ENCODE data around the gene ZNF44.

The ZNF44 gene

DNA sequence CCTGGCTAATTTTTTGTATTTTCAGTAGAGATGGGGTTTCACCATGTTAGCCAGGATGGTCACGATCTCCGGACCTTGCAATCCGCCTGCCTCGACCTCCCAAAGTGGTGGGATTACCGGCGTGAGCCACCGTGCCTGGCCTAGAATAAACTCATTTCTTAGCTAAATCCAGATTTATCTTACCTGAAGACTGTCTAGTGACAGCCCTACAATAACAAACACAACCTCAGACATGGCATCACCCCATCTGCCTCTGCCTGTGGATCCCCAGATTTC, 5.0 kb downstream of the ZNF44 start:
- TF ChIP-seq FOXP2 (optimal IDR thresholded peaks at IDR 0.05; ENCODE audit: borderline replicate concordance, extremely low read depth, extremely low read length, insufficient read depth), result no peak
- TF ChIP-seq SIN3A (IDR thresholded peaks at IDR 0.05; ENCODE audit: borderline replicate concordance, insufficient read depth, low read length), result no peak
- TF ChIP-seq, protein P1, sequence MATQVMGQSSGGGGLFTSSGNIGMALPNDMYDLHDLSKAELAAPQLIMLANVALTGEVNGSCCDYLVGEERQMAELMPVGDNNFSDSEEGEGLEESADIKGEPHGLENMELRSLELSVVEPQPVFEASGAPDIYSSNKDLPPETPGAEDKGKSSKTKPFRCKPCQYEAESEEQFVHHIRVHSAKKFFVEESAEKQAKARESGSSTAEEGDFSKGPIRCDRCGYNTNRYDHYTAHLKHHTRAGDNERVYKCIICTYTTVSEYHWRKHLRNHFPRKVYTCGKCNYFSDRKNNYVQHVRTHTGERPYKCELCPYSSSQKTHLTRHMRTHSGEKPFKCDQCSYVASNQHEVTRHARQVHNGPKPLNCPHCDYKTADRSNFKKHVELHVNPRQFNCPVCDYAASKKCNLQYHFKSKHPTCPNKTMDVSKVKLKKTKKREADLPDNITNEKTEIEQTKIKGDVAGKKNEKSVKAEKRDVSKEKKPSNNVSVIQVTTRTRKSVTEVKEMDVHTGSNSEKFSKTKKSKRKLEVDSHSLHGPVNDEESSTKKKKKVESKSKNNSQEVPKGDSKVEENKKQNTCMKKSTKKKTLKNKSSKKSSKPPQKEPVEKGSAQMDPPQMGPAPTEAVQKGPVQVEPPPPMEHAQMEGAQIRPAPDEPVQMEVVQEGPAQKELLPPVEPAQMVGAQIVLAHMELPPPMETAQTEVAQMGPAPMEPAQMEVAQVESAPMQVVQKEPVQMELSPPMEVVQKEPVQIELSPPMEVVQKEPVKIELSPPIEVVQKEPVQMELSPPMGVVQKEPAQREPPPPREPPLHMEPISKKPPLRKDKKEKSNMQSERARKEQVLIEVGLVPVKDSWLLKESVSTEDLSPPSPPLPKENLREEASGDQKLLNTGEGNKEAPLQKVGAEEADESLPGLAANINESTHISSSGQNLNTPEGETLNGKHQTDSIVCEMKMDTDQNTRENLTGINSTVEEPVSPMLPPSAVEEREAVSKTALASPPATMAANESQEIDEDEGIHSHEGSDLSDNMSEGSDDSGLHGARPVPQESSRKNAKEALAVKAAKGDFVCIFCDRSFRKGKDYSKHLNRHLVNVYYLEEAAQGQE (IDR thresholded peaks at IDR 0.05; ENCODE audit: insufficient read depth in 1 of 2, low read depth in 2 of 2, low read length in 2 of 2), result no peak
- TF ChIP-seq TAF1 (IDR thresholded peaks at IDR 0.05; ENCODE audit: borderline replicate concordance, insufficient read depth, low read length), result no peak
- no peak for TF ChIP-seq POLR2AphosphoS5 (IDR thresholded peaks at IDR 0.05; ENCODE audit: low read depth, low read length)

DNA sequence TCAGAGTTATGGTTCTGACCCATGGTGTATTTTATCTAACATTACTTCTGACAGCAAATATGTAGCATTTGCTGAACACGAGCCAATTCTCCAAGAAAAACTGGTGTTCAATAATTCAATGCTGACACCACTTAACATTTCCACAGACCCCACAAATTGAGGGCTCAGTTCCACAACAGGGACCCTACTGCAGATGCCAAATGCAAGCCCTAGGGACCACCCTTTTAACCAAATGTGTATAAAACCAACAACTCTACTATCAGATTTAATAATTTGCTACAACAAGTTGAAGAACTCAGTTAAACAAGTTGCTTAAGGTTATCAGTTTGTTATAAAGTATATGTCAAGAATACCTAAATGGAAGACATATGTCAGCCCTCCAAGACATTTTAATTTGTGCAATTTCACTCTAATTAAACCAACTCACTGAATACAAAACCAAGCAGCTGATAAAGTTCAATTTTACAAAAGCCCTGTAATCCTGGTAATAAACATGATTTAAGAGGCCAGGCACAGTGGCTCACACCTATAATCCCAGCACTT, 6.7 kb downstream of the ZNF44 start:
- TF ChIP-seq TAF1 (IDR thresholded peaks at IDR 0.05; ENCODE audit: borderline replicate concordance, insufficient read depth, low read length) (no peak), SIN3A (IDR thresholded peaks at IDR 0.05; ENCODE audit: borderline replicate concordance, insufficient read depth, low read length) (no peak), FOXP2 (optimal IDR thresholded peaks at IDR 0.05; ENCODE audit: borderline replicate concordance, extremely low read depth, extremely low read length, insufficient read depth) (no peak), POLR2AphosphoS5 (IDR thresholded peaks at IDR 0.05; ENCODE audit: low read depth, low read length) (no peak)
- TF ChIP-seq, protein P1 (IDR thresholded peaks at IDR 0.05; ENCODE audit: insufficient read depth in 1 of 2, low read depth in 2 of 2, low read length in 2 of 2), result no peak

DNA sequence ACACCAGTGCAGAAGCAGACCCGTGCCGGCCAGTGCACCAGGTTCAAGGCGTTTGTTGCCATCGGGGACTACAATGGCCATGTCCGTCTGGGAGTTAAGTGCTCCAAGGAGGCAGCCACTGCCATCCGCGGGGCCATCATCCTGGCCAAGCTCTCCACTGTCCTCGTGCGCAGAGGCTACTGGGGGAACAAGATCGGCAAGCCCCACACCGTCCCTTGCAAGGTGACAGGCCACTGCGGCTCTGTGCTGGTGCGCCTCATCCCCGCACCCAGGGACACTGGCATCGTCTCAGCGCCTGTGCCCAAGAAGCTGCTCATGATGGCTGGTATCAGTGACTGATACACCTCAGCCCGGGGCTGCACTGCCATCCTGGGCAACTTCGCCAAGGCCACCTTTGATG, 10.1 kb downstream of the ZNF44 start:
- no peak for TF ChIP-seq SIN3A (IDR thresholded peaks at IDR 0.05; ENCODE audit: borderline replicate concordance, insufficient read depth, low read length)
- no peak for TF ChIP-seq TAF1 (IDR thresholded peaks at IDR 0.05; ENCODE audit: borderline replicate concordance, insufficient read depth, low read length)
- no peak for TF ChIP-seq POLR2AphosphoS5 (IDR thresholded peaks at IDR 0.05; ENCODE audit: low read depth, low read length)

DNA sequence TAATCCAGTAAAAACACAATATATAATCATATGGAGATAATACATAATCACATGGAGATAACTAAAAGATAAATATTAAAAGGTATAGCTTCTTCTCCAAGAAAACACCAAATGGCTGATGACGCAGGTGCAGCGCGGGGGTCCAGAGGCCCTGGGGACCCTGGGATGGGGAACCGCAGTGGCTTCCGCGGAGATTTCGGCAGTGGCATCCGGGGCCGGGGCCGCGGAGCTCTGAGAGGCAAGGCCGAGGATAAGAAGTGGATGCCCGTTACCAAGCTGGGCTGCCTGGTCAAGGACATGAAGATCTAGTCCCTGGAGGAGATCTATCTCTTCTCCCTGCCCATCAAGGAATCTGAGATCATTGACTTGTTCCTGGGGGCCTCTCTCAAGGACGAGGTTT, 10.5 kb downstream of the ZNF44 start:
- no peak for TF ChIP-seq FOXP2 (optimal IDR thresholded peaks at IDR 0.05; ENCODE audit: borderline replicate concordance, extremely low read depth, extremely low read length, insufficient read depth)
- TF ChIP-seq, protein P1 (IDR thresholded peaks at IDR 0.05; ENCODE audit: insufficient read depth in 1 of 2, low read depth in 2 of 2, low read length in 2 of 2), result no peak

DNA sequence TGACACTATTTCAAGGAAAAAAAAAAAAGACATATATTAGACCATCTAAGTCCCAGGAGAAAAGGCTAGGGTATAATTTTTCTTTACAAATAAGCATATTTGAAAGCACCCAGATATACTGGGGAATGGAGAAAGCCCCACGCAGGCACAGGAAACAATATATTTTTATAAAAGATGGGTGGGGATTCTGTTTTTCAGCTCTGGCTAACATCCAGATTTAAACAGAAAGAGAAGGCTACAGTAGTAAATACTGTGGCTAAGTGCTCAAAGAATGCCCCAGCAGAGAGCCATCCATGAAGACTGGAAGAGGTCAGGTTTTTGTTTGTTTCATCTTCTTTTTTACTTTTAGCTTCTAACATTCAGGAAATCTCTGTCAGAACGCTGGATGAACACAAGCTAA, 16.0 kb downstream of the ZNF44 start:
- no peak for TF ChIP-seq SIN3A (IDR thresholded peaks at IDR 0.05; ENCODE audit: borderline replicate concordance, insufficient read depth, low read length)
- no peak for TF ChIP-seq POLR2AphosphoS5 (IDR thresholded peaks at IDR 0.05; ENCODE audit: low read depth, low read length)
- no peak for TF ChIP-seq TAF1 (IDR thresholded peaks at IDR 0.05; ENCODE audit: borderline replicate concordance, insufficient read depth, low read length)
- no peak for TF ChIP-seq FOXP2 (optimal IDR thresholded peaks at IDR 0.05; ENCODE audit: borderline replicate concordance, extremely low read depth, extremely low read length, insufficient read depth)
- TF ChIP-seq, protein P1 (IDR thresholded peaks at IDR 0.05; ENCODE audit: insufficient read depth in 1 of 2, low read depth in 2 of 2, low read length in 2 of 2), result no peak

Measured in PFSK-1 (cell line).